GM19372 (cell line): ENCODE results near the gene ARFGEF3.
"Not testable (repeated sequence)": the region's sequence is repeated elsewhere in the genome, so short reads cannot be mapped to it uniquely, and the experiment has no call there.

Experiments used
- ATAC-seq: cut with Tn5 transposase; IDR thresholded peaks from one replicate; pipeline ENCODE4 v1.9.1; 2021; ENCODE audit warnings: mild to moderate bottlenecking, low read depth, moderate library complexity; ENCODE audit not compliant: unreplicated experiment

Gene ARFGEF3

DNA sequence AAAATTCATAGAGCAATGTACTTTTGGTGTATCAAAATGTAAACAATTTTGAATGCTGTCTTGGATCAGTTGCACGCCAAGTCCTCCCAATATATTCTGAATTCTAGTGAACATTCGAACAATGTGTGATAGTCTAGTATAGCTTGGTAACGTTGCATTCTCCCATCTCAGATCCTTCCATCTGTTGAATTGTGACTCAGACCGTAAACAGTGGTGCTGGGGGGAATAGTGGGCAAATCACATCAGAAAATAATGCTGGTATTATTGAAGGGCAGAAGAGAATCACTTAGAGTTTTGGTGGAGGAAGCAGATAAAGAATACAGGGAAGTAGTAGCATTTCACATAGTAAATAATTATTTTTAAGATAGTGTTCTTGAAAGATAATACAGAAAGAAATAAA, 102.2 kb downstream of the ARFGEF3 start:
- no peak for ATAC-seq

DNA sequence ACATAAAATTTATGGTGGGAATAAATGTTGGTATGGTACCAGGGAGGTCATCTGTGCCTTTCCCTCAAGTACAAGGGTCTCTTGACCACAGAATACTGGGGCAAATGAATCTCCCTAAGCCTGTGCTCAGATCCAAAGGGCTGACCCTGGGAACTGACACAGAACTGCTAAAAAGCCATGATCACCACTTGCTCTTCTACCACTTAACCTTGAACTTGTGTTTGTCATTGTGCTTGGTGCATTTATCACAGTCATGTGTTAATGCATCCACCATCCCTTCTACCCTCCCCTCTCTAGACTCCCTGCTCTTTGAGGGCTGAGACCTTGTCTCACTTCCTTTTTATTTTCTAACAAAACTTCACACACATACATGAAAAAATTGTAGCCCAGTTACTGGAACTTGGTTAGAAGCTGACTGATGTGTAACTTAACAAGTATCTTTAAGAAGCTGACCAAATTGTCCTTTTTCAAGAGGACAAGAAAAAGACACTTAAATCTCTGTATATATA, 102.7 kb downstream of the ARFGEF3 start:
- ATAC-seq: no peak

DNA sequence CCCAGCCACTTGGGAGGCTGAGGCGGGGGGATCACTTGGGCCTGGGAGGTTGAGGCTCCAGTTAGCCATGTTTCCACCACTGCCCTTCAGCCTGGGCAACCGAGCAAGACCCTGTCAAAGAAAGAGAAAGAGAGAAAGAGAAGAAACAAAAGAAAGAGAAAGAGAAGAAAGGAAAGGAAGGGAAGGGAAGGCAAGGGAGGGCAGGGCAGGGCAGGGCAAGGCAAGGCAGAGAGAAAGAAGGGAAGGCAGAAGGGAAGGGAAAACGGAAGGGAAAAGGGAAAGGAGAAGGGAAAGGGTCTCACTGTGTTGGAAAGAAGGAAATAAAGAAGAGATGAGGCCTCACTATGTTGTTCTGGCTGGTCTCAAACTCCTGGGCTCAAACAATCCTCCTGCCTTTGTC, 104.4 kb downstream of the ARFGEF3 start:
- no peak for ATAC-seq

DNA sequence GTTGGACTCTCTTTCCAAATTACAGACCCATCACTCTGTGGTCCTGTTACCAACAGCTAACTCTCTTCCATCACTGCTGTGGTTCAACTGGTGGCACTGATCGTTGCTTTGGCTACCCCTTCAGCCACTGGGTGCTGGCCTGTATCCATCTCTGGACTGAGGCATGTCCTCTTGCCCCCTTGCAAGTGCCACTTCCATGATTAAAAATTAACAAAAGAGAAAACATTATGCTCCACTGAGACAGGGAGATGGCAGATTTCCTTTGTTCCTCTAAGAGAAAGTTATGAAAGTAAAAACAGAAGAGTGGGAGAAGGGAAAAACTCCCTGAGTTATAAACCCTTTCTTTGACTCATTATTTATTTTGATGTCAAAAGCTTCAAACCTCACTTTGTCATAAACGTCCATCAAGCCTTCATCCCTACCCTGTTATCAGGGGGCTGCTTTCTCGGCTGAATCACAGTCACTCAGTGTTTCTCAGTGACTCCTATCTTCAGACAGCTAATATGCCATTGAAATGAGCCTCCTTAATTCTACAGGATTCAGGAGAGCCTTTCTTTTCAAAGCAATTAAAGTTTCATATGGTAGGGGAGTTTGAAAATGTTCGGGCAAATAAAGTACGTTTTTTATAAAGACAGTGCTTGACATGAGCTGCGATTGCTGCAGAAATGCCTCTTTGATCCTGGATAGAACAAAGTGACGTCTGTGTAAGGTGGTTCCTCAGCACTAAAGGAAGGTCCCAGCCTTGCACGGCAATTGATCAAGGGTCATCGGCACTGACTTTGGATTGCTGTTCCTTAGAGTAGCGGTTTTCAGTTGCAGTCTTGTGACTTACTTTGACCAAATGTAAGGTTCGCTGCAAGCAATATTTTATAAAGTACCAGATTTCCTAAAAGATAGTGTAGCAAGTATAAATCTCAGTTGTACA, 106.5 kb downstream of the ARFGEF3 start:
- no peak for ATAC-seq

DNA sequence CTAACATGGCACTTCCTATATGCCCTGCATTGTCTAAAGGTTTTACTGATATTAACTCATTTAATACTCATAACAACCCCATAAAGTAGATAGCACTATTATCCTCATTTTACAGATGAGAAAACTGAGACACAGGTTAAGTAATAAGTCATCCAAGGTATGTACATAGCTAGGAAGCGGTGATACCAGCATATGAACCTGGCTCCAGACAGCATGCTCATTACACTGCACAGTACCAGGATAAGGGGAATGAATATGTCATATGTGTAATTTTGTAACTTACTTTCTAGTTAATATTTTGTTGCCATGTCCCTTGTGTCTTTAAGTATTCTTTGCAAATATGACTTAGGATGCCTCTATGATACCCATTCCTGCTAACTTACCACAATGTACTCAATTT, 109.7 kb downstream of the ARFGEF3 start:
- ATAC-seq: no peak

DNA sequence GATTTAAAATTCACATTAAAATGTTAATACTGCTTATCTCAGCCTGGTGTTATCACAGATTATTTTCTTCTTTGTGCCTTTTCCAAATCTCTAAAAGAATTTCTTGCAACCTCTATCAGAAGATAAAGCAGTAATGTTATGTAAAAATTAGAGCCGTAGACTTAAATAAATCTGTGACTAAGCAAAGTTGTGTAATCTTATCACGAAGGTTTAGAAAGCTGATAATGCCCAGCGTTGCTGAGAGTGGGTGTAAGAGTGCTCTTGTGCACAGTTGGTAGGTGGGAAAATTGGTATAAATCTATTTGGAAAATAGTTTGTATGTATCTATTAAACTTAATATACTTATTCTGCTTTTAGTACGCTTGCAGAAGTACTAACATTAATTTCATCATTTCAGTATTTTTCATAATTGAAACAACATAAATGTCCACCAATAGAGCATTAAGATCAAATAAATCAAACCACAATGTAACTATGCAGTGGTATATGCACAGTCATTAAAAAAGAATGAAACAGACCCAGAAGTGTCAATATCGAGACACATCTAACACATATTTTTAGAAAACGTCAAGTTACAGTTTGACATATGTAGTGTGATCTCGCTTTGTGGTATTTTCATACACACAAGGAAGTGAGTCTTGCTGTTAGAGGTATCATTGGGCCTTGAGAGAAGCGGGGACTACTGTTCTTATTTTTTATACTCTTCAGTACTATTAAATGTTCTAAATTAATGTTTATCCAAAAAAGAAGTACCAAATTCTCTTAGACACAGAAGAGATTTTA, 111.0 kb downstream of the ARFGEF3 start:
- no peak for ATAC-seq

DNA sequence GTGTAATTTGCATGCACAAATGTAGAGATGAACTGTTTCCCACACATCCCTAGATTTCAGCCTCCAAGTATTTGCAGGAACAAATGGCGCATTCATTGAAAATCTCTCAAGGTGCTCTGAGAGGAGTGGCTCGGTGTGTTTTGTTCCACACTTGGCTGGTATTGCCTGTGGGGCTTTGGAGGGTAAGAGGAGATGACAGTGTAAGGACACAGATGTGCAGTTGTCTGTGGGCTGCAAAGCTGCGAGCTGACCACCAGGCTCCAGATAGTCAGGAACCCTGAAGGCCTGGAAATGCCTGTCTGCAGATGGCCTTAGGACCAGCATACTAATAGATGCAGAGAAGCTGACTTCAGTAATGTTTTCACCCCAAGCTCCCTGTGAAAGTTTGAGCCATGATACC, 114.2 kb downstream of the ARFGEF3 start:
- ATAC-seq: no peak

DNA sequence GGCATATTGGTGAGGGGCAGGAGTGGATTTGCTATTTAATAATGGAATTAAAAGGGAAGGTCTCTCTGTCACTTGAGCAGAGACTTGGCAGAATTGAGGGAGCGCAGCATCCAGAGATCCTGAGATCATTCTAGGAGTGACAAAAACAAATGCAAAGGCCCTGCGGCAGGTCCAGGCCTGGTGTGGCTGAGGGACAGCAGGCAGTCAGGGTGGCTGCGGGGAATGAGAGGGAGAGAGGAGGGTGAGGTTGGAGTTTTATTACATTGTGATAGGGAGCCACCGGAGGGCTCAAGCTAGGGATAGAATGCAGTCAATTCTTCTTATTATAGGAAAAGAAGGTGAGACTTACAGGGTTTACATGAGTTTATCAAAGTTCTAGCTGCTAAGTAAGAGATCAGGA, 116.1 kb downstream of the ARFGEF3 start:
- ATAC-seq: no peak

DNA sequence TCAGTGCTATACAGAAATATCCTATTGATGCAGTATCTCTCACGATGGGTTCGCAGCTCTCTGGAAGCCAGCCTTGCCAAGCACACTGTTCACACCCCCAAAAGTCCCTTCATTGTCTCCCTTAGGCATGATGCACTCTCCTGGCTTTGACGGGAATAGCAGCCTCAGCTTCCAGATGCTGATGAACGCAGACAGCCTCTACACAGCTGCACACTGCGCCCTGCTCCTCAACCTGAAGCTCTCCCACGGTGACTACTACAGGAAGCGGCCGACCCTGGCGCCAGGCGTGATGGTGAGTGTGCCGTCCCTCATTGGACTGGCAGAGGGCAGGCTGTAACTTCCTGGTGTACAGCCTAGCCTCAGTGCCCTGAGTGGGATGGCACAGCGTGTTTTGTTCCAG, 116.6 kb downstream of the ARFGEF3 start:
- no peak for ATAC-seq

DNA sequence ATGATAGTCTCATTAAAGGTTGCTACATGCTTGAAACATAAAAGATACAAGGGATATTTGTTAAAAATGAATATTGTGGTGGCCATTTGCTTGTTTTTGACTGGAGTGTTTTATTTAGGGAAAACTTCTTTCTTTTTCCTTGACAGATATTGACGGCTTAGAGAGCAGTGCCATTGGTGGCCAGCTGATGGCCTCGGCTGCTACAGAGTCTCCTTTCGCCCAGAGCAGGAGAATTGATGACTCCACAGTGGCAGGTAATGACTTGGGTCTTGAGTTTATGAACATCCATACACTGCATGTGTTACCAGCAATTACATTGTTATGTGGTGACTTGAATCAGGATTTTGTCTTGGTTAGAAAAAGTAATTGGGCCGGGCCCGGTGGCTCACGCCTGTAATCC, 124.1 kb downstream of the ARFGEF3 start:
- no peak for ATAC-seq

DNA sequence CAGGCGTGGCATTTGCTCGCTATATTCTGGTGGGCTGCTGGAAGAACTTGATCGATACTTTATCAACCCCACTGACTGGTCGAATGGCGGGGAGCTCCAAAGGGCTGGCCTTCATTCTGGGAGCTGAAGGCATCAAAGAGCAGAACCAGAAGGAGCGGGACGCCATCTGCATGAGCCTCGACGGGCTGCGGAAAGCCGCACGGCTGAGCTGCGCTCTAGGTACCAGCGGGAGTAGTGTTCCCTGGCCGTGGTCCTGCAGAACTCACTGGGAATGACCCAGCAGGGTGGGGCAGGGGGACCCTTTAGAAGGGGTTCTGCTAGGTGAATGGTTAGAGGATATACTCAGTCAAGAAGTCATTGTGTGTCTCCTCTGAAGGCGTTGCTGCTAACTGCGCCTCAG, 125.0 kb downstream of the ARFGEF3 start:
- no peak for ATAC-seq

DNA sequence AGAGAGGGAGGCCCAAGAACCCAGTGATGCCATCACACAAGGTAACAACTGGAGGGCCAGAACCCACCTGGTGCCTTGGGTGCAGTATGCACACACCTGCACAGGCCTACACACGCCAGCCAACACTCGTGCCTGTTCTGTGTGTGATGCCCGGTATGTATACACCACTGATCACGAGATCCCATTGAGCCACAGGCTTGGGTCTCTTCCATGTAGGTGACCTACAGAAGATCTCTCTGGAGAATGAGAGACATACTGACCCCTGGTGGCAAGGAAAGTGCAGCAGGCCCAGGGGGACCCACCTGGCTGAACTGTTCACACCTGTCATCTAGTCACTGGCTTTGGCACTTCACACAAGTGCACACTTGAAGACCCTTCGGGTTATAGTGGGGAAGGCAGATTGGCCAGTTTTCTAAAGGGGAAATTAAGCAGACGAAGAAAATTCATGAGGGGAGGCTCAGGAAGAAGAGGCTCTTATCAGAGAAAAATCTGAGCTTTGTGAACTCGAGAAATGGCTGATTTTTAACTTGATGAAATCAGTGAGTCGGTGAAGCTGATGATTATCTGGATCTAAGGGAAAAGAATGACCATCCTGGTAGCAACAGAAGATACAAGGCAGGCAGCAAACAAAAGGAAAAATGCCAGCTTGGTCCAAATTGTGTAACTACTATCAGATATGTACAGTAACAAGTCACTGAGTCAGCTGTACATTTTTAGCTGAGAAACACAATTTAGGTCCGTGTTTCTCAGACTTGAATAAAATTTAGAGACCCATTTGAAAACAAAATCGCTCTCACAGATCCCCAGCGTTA, 125.6 kb downstream of the ARFGEF3 start:
- ATAC-seq: no peak

DNA sequence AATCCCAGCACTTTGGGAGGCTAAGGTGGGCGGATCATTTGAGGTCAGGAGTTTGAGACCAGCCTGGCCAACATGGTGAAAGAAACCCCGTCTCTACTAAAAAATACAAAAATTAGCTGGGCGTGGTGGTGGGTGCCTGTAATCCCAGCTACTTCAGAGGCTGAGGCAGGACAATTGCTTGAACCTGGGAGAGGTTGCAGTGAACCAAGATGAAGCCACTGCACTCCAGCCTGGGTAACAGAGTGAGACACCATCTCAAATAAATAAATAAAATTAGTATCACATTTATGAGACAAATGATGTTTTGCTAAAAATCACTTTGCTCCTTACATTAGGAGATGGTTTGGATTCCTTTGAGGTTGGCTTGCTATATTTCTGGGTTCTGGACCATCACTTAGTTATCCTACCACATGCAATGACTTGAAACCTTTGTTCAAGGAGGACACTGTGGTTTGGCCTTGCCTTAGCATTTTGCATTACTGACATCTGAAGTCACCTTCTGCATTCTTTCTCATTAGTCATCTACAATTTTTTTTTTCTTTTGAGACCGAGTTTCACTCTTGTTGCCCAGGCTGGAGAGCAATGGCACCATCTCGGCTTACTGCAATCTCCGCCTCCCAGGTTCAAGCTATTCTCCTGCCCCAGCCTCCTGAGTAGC, 126.8 kb downstream of the ARFGEF3 start:
- not testable (repeated sequence) for ATAC-seq

DNA sequence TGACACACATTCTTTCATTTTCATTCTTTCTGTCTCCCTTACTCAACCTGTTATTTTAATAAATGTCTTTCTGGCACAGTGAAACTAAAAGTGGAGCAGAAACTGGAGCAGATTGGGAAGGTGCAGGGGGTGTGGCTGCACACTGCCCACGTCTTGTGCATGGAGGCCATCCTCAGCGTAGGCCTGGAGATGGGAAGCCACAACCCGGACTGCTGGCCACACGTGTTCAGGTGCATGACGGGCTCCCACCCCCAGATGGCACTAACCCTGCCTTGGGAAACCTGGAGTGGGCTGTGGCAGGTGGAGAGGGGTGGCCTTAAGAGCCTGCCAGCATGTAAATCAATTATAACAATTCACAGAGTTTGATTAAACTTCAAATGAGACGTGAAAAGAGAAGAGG, 128.0 kb downstream of the ARFGEF3 start:
- ATAC-seq: no peak

DNA sequence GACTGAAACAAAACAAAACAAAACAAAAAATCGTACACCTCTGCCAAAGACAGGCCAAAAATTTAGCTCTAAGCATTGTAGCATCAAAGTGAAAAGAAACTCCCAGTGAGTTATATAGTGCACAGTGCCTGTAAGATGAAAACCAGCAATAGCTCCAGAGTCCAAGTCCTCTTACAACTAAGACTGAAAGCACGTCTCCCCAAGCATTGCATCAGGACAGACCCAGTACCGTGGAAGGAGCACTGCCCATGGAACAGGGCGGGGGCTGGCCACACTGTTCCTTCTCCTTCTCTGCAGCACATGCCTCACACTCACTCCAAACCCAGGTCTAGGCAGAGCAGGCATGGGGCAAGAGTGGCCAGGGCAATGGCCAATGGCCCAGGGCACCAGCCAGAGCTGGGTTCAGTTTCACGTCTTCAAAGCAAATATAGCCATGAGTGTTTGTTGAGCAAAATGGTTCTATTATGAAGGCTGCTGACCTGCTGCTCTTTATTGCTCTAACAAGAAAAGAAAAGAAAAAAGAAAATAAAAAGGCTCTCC, 128.8 kb downstream of the ARFGEF3 start:
- ATAC-seq: no peak

DNA sequence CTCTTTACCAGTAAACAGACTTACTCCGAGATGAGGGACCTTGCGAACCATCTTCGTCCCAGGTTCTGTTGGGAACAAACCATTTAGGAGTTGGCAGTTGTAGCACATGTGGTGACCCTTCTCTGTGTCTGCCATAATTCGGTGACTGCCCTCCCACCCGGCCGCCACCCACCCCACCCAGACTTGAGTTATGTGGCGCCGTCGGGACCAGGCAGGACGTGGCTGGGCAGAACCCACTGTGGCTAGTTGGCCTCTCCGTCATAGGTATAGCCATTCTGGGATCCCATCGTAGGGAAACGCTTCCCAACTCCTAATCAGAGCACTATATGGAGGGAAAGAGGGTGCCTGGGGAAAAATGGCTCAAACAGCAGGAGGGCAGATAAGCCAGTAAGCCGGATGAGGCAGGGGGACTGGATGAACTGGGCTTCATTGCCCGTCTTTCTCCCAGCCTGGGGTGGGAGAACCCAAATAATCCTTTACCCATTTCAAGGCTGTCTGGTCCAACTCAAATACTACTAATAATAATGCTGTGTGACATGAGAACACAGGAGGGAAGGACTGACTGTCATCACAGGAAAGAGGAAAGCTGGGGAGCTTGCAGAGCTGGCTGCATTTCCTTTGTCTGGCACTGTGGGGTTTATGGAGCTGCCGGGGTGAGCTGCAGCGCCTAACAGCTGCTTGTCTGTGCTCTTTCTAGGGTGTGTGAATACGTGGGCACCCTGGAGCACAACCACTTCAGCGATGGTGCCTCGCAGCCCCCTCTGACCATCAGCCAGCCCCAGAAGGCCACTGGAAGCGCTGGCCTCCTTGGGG, 129.5 kb downstream of the ARFGEF3 start:
- no peak for ATAC-seq

DNA sequence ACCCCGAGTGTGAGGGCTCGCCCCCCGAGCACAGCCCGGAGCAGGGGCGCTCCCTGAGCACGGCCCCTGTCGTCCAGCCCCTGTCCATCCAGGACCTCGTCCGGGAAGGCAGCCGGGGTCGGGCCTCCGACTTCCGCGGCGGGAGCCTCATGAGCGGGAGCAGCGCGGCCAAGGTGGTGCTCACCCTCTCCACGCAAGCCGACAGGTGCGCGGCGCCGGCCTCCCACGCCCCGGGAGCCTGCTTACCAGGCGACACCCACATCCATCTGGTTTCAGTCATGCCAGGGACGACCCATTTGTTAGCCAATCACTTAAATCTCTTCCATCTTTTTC, 130.1 kb downstream of the ARFGEF3 start:
- no peak for ATAC-seq

DNA sequence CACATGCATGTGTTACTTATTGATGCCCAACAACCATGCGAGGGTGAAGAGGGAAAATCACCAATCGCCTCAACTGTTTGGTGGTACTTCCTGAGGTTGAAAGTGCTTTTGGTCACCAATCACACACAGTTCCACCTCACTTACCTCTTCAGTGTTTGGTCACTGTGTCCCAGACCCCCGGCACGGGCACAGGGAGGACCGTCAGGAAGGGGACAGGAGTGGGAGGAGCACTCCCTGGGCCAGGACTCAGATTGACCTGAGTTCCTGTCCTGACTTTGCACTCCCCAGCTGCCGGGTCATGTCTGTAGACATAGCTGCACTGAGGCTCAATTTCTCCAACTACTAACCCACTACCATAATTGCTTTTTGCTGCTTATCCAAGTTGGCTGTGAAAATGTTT, 130.7 kb downstream of the ARFGEF3 start:
- ATAC-seq: no peak
